ENCODE results near the gene MUC21.
"Not testable (repeated sequence)": the region's sequence is repeated elsewhere in the genome, so short reads cannot be mapped to it uniquely, and the experiment has no call there.

Gene MUC21

DNA sequence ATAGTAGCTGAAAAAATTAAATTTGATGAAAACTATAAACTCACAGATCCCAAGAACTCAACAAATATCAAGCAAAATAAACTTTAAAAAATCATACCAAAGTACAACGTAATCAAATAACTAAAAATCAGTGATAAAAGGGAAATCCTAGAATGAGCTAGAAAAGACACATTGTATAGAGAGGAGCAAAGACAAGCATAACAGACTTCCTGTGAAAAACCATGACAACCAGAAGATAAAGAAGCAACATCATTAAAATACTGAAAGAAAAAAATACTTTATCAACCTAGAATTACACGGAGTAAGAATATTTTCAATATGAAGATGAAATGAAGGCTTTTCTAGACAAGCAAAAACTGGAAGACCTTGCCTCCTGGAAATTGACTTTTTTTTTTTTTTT, 36.5 kb downstream of the MUC21 start:
- no peaks in the 10 kb centered on the region for H3K27me3 ChIP-seq (ENCODE audit: control insufficient read depth, insufficient read depth, low read length)
- H3K9ac ChIP-seq (ENCODE audit: low read length), result no peak overlapping the region
- no peak overlapping the region for H3K4me3 ChIP-seq (ENCODE audit: low read length)
- H3K27ac ChIP-seq (ENCODE audit: low read depth, low read length), result no peak overlapping the region
- H3K36me3 ChIP-seq (ENCODE audit: control insufficient read depth, insufficient read depth, low read length), result no peaks in the 10 kb centered on the region
- H3K4me1 ChIP-seq (ENCODE audit: control insufficient read depth, insufficient read depth, low read length), result no peaks in the 10 kb centered on the region

DNA sequence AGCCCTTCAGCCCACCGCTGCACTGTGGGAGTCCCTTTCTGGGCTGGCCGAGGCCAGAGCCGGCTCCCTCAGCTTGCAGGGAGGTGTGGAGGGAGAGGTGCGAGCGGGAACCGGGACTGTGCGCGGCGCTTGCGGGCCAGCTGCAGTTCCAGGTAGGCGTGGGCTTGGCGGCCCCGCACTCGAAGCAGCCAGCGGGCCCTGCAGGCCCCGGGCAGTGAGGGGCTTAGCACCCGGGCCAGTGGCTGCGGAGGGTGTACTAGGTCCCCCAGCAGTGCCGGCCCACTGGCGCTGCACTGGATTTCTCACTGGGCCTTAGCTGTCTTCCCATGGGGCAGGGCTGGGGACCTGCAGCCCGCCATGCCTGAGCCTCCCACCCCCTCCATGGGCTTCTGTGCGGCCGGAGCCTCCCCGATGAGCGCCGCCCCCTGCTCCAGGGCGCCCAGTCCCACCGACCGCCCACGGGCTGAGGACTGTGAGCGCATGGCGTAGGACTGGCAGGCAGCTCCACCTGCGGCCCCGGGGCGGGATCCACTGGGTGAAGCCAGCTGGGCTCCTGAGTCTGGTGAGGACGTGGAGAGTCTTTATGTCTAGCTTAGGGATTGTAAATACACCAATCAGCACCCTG, 37.2 kb downstream of the MUC21 start:
- not testable (repeated sequence) for H3K9ac ChIP-seq (ENCODE audit: low read length); H3K27ac ChIP-seq (ENCODE audit: low read depth, low read length); H3K27me3 ChIP-seq (ENCODE audit: control insufficient read depth, insufficient read depth, low read length); H3K4me3 ChIP-seq (ENCODE audit: low read length); H3K36me3 ChIP-seq (ENCODE audit: control insufficient read depth, insufficient read depth, low read length); H3K4me1 ChIP-seq (ENCODE audit: control insufficient read depth, insufficient read depth, low read length)

DNA sequence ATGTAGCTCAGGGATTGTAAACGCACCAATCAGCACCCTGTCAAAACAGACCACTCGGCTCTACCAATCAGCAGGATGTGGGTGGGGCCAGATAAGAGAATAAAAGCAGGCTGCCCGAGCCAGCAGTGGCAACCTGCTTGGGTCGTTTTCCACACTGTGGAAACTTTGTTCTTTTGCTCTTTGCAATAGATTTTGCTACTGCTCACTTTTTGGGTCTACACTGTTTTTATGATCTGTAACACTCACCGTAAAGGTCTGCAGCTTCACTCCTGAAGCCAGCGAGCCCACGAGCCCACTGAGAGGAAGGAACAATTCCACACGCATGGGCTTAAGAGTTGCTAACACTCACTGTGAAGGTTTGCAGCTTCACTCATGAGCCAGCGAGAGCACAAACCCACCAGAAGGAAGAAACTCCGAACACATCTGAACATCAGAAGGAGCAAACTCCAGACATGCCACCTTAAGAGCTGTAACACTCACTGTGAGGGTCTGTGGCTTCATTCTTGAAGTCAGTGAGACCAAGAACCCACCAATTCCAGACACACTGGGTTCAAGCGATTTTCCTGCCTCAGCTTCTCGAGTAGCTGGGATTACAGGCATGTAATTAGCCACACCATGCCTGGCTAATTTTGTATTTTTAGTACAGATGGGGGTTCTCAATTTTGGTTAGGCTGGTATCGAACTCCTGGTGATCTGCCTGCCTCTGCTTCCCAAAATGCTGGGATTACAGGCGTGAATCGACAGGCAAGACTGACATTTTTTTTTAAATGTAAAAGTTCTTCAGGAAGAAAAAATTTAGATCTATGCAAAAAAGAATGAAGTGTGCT, 38.4 kb downstream of the MUC21 start:
- not testable (repeated sequence) for H3K9ac ChIP-seq (ENCODE audit: low read length); H3K4me3 ChIP-seq (ENCODE audit: low read length)

DNA sequence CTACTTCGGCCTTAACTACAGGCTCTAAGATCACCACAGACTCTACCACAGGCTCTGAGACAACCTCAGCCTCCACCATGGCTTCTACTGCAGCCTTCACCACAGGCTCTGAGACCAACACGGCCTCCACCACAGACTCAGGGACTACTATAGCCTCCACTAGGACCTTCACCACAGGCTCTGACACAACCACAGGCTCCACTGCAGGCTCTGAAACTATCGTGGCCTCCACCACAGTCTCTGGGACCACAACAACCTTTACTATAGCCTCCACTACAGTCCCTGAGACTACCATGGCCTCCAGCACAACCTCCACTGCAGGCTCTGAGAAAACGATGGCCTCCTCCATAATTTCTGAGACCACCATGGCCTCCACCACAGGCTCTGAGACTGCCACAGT, 42.1 kb downstream of the MUC21 start:
- Histone ChIP-seq H3K9ac (ENCODE audit: low read length) (no peak overlapping the region), H3K27me3 (ENCODE audit: control insufficient read depth, insufficient read depth, low read length) (no peaks in the 10 kb centered on the region), H3K36me3 (ENCODE audit: control insufficient read depth, insufficient read depth, low read length) (no peaks in the 10 kb centered on the region), H3K4me1 (ENCODE audit: control insufficient read depth, insufficient read depth, low read length) (no peaks in the 10 kb centered on the region), H3K27ac (ENCODE audit: low read depth, low read length) (no peak overlapping the region), H3K4me3 (ENCODE audit: low read length) (no peak overlapping the region)

More for the DNA sequence above, 38.4 kb downstream of the MUC21 start:
- not testable (repeated sequence) for H3K27ac ChIP-seq (ENCODE audit: low read depth, low read length); H3K4me1 ChIP-seq (ENCODE audit: control insufficient read depth, insufficient read depth, low read length); H3K27me3 ChIP-seq (ENCODE audit: control insufficient read depth, insufficient read depth, low read length); H3K36me3 ChIP-seq (ENCODE audit: control insufficient read depth, insufficient read depth, low read length)

DNA sequence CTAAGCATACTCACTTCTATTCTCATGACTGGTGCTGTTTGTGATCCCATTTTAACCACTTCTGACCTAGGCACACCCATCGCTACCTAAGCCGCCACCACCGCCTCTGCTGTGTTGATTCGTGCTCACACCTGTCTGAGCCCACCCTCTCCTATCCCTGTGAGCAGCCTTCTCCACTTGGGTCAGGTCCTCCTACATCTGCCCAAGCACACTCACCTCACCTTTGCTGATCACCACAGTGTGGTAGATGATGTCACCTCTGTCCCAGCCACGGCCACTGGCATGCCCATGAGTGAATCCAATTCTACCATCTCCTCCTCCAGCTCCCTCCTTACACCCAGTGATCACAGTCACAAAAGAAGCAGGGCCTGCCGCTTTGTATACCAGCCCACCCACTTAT, 47.6 kb downstream of the MUC21 start:
- Histone ChIP-seq H3K9ac (ENCODE audit: low read length) (no peak overlapping the region), H3K27me3 (ENCODE audit: control insufficient read depth, insufficient read depth, low read length) (no peaks in the 10 kb centered on the region), H3K4me3 (ENCODE audit: low read length) (no peak overlapping the region), H3K36me3 (ENCODE audit: control insufficient read depth, insufficient read depth, low read length) (no peaks in the 10 kb centered on the region), H3K4me1 (ENCODE audit: control insufficient read depth, insufficient read depth, low read length) (no peaks in the 10 kb centered on the region), H3K27ac (ENCODE audit: low read depth, low read length) (no peak overlapping the region)

DNA sequence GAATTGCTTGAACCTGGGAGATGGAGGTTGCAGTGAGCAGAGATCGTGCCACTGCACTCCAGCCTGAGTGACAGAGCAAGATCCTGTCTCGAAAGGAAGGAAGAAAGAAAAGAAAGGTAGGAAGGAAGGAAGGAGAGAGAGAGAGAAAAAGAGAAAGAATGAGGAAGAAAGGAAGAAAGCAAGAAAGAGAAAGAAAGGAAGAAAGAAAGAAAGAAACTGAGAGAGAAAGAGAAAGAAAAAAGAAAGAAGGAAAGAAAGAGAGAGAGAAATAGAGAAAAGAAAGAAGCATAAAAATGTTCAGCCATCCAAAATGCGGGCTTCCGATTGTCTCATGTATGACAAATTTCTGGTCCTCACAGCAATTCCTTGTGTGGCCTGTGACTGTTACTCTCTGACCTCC, 49.6 kb downstream of the MUC21 start:
- H3K27me3 ChIP-seq (ENCODE audit: control insufficient read depth, insufficient read depth, low read length), result no peaks in the 10 kb centered on the region
- H3K36me3 ChIP-seq (ENCODE audit: control insufficient read depth, insufficient read depth, low read length), result no peaks in the 10 kb centered on the region
- H3K27ac ChIP-seq (ENCODE audit: low read depth, low read length), result no peak overlapping the region
- H3K9ac ChIP-seq (ENCODE audit: low read length), result no peak overlapping the region
- no peaks in the 10 kb centered on the region for H3K4me1 ChIP-seq (ENCODE audit: control insufficient read depth, insufficient read depth, low read length)
- no peak overlapping the region for H3K4me3 ChIP-seq (ENCODE audit: low read length)

DNA sequence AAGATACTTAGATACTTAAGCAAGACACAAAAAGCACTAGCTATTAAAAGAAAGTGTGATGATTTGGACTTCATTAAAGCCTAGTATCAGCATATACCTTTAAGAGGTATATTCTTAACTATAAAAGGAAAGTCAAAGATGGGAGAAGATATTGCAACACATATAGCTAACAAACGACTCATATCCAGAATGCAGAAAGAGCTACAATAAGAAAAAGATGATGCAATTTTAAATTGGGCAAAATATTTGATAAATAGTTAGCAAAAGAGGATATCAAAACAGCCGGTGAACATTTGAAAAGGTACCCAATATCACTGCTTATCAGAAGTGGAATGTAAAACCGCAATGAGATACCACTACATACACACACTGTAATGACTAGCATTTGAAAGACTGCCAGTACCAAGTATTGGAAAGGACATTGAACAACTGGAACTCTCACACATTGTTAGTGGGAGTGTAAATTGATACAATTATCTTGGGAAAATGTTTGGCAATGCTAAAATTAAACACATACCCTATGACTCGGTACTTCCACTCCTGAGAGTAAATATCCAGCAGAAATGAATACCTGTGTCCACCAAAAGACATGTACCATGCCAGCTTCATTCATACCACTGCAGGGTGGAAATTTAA, 52.5 kb downstream of the MUC21 start:
- no peak overlapping the region for H3K27ac ChIP-seq (ENCODE audit: low read depth, low read length)
- no peaks in the 10 kb centered on the region for H3K27me3 ChIP-seq (ENCODE audit: control insufficient read depth, insufficient read depth, low read length)
- H3K36me3 ChIP-seq (ENCODE audit: control insufficient read depth, insufficient read depth, low read length), result no peaks in the 10 kb centered on the region
- no peaks in the 10 kb centered on the region for H3K4me1 ChIP-seq (ENCODE audit: control insufficient read depth, insufficient read depth, low read length)
- H3K9ac ChIP-seq (ENCODE audit: low read length), result no peak overlapping the region
- H3K4me3 ChIP-seq (ENCODE audit: low read length), result no peak overlapping the region

DNA sequence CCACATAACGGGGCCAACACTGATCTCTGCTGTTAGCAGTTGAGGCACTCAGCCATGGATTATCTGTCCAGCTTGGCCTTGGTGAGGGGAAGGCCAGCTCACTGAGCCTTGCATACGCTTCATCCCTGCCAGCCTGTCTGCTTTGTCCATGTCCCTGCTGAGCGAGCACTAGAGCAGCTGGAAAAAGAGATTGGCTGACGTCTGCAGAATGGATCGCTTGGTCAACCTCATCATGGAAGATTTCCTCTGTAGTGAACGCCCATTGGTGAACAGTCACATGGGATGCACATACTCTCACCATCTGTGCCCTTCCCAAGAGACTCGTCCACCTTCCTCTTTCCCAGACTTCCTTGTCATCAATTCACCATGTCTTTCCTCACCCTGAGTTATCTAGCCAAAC, 53.7 kb downstream of the MUC21 start:
- no peaks in the 10 kb centered on the region for H3K27me3 ChIP-seq (ENCODE audit: control insufficient read depth, insufficient read depth, low read length)
- no peak overlapping the region for H3K4me3 ChIP-seq (ENCODE audit: low read length)
- no peak overlapping the region for H3K9ac ChIP-seq (ENCODE audit: low read length)
- H3K36me3 ChIP-seq (ENCODE audit: control insufficient read depth, insufficient read depth, low read length), result no peaks in the 10 kb centered on the region
- no peaks in the 10 kb centered on the region for H3K4me1 ChIP-seq (ENCODE audit: control insufficient read depth, insufficient read depth, low read length)
- no peak overlapping the region for H3K27ac ChIP-seq (ENCODE audit: low read depth, low read length)

DNA sequence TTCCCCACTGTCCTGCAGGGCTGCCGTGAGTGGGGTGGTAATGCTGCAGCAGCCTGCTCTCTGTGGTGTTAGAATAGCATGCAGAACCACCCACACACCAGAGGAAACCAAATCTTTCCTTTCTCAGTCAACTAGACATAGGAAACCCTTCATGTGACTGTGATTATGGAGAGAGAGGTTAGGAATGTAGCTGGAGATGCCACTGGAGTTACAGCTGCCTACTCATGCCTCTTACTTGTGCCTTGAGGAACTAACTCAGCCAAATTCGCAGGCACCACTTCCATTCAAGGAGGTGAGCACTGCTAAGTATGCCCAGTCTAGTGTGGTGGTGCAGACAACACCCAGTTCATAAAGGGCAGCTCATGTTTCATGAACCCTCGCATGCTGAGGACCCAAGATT, 54.2 kb downstream of the MUC21 start:
- Histone ChIP-seq H3K9ac (ENCODE audit: low read length) (no peak overlapping the region), H3K36me3 (ENCODE audit: control insufficient read depth, insufficient read depth, low read length) (no peaks in the 10 kb centered on the region), H3K27ac (ENCODE audit: low read depth, low read length) (no peak overlapping the region), H3K27me3 (ENCODE audit: control insufficient read depth, insufficient read depth, low read length) (no peaks in the 10 kb centered on the region), H3K4me3 (ENCODE audit: low read length) (no peak overlapping the region), H3K4me1 (ENCODE audit: control insufficient read depth, insufficient read depth, low read length) (no peaks in the 10 kb centered on the region)

DNA sequence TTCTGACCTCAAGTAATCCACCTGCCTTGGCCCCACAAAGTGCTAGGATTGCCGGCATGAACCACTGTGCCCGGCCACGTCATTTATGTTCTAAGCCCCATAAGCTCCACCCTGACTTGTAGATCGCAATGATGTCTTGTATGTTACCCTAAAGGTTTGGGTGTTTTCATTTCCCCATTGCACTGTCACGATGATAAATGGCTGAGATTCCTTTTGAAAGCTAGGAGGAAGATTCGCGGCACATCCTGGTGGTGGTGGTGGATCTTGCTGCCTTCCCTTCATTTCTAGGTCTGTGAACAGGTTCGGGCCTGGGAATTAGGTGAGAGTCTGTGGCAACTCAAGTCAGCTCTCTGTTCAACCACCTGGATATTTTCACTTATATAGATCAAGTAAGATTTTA, 55.0 kb downstream of the MUC21 start:
- H3K9ac ChIP-seq (ENCODE audit: low read length), result no peak overlapping the region
- H3K4me3 ChIP-seq (ENCODE audit: low read length), result no peak overlapping the region
- no peaks in the 10 kb centered on the region for H3K27me3 ChIP-seq (ENCODE audit: control insufficient read depth, insufficient read depth, low read length)
- H3K4me1 ChIP-seq (ENCODE audit: control insufficient read depth, insufficient read depth, low read length), result no peaks in the 10 kb centered on the region
- no peak overlapping the region for H3K27ac ChIP-seq (ENCODE audit: low read depth, low read length)
- no peaks in the 10 kb centered on the region for H3K36me3 ChIP-seq (ENCODE audit: control insufficient read depth, insufficient read depth, low read length)
